Glutamatergic neuron (in vitro differentiated cells): Measurements from ENCODE around the gene RPL22L1. TPM values are rescaled to one million over a fixed set of nuclear protein-coding genes. Genes with fewer than 3 reads are reported as not detected.

Experiments
- DNase-seq: peaks from one replicate; pipeline ENCODE4 v3.0.0; 2022
- H3K27ac Mint-ChIP-seq: one replicate; pipeline ENCODE4 v1.8.0; 2020; ENCODE audit warnings: mild to moderate bottlenecking, mixed read lengths, inconsistent platforms; ENCODE audit not compliant: unreplicated experiment
- H3K27me3 Mint-ChIP-seq: one replicate; pipeline ENCODE4 v1.8.0; 2020; ENCODE audit warnings: mild to moderate bottlenecking, moderate library complexity, mixed read lengths, inconsistent platforms; ENCODE audit not compliant: unreplicated experiment
- H3K36me3 Mint-ChIP-seq: one replicate; pipeline ENCODE4 v1.8.0; 2020; ENCODE audit warnings: mild to moderate bottlenecking, mixed read lengths, inconsistent platforms; ENCODE audit not compliant: unreplicated experiment
- H3K4me1 Mint-ChIP-seq: one replicate; pipeline ENCODE4 v1.8.0; 2020; ENCODE audit warnings: mild to moderate bottlenecking, low read depth, mixed read lengths, inconsistent platforms; ENCODE audit not compliant: unreplicated experiment
- H3K4me3 Mint-ChIP-seq: one replicate; pipeline ENCODE4 v1.8.0; 2020; ENCODE audit warnings: mild to moderate bottlenecking, mixed read lengths, inconsistent platforms; ENCODE audit not compliant: unreplicated experiment
- H3K9me3 Mint-ChIP-seq: one replicate; pipeline ENCODE4 v1.8.0; 2020; ENCODE audit warnings: mild to moderate bottlenecking, moderate library complexity, mixed read lengths, inconsistent platforms; ENCODE audit not compliant: unreplicated experiment
- CTCF ChIP-seq: fragments of 200-600 bp; sonication (generic); IDR thresholded peaks from one replicate; pipeline ENCODE4 v1.5.0; 2021; ENCODE audit not compliant: partially characterized antibody, unreplicated experiment
- total RNA-seq: library from RNA; stranded (reverse); fragmentation: NEBNext Ultra II Directional; extraction: Animal tissue kit (Norgen Biotek cat#: 25700); gene quantifications from one replicate; pipeline ENCODE4 v1.2.1, GENCODE V29; 2021; ENCODE audit not compliant: unreplicated experiment

Gene RPL22L1
- total RNA-seq, 1 donor from 2014 or later: 10.8 TPM

- Mint-ChIP-seq H3K4me3 (no peak overlapping the region), H3K4me1 (peaks cover 10% of the 10 kb centered on the region)
Measured at GRCh38 chr3:170839518-170840100, 30.4 kb downstream of the RPL22L1 start.

GRCh38 chr3:170836491-170836890 lies 33.5 kb downstream of the RPL22L1 start:
- no peak for TF ChIP-seq CTCF
- DNase-seq: no peak
- no peak overlapping the region for H3K4me3 Mint-ChIP-seq
- no peaks in the 10 kb centered on the region for H3K9me3 Mint-ChIP-seq
- no peaks in the 10 kb centered on the region for H3K36me3 Mint-ChIP-seq
- H3K27me3 Mint-ChIP-seq: no peaks in the 10 kb centered on the region
- no peak overlapping the region for H3K27ac Mint-ChIP-seq
- peaks cover 10% of the 10 kb centered on the region for H3K4me1 Mint-ChIP-seq

More at GRCh38 chr3:170839518-170840100, 30.4 kb downstream of the RPL22L1 start:
- Mint-ChIP-seq H3K36me3 (no peaks in the 10 kb centered on the region), H3K27me3 (no peaks in the 10 kb centered on the region), H3K27ac (no peak overlapping the region), H3K9me3 (no peaks in the 10 kb centered on the region)
- DNase-seq: no peak
- no peak for TF ChIP-seq CTCF

- Mint-ChIP-seq H3K27ac (no peak overlapping the region), H3K4me1 (peaks cover 5% of the 10 kb centered on the region), H3K4me3 (no peak overlapping the region), H3K27me3 (no peaks in the 10 kb centered on the region), H3K36me3 (no peaks in the 10 kb centered on the region), H3K9me3 (no peaks in the 10 kb centered on the region)
- no peak for DNase-seq
- no peak for TF ChIP-seq CTCF
Measured at GRCh38 chr3:170835336-170835735, 34.7 kb downstream of the RPL22L1 start.

- Mint-ChIP-seq H3K27ac (no peak overlapping the region), H3K27me3 (no peaks in the 10 kb centered on the region), H3K4me1 (peaks cover 3% of the 10 kb centered on the region), H3K9me3 (no peaks in the 10 kb centered on the region), H3K4me3 (no peak overlapping the region), H3K36me3 (no peaks in the 10 kb centered on the region)
- DNase-seq: no peak
- TF ChIP-seq CTCF: no peak
Measured at GRCh38 chr3:170830580-170830979, 39.4 kb downstream of the RPL22L1 start.

GRCh38 chr3:170829546-170830272 lies 40.3 kb downstream of the RPL22L1 start:
- no peak for DNase-seq
- Mint-ChIP-seq H3K27ac (no peak overlapping the region), H3K27me3 (no peaks in the 10 kb centered on the region), H3K9me3 (no peaks in the 10 kb centered on the region), H3K4me1 (no peaks in the 10 kb centered on the region), H3K36me3 (no peaks in the 10 kb centered on the region), H3K4me3 (no peak overlapping the region)
- TF ChIP-seq CTCF: no peak
